OCI-LY3 (cell line): ENCODE measurements around the gene FOSL2.

Experiments
- EZH2phosphoT487 ChIP-seq: fragments of 200-600 bp; shearing (Covaris generic); IDR thresholded peaks from 2 replicates; pipeline ENCODE4 v1.6.1; 2018; ENCODE audit warnings: antibody characterized with exemption, mixed run types, low read depth
- TF ChIP-seq, protein P1 (sequence below): fragments of 200-600, 300-600 bp; sonication (generic); IDR thresholded peaks from 2 replicates; pipeline ENCODE4 v1.5.1; 2014; ENCODE audit warnings: antibody characterized with exemption, low read length, low read depth

DNA sequence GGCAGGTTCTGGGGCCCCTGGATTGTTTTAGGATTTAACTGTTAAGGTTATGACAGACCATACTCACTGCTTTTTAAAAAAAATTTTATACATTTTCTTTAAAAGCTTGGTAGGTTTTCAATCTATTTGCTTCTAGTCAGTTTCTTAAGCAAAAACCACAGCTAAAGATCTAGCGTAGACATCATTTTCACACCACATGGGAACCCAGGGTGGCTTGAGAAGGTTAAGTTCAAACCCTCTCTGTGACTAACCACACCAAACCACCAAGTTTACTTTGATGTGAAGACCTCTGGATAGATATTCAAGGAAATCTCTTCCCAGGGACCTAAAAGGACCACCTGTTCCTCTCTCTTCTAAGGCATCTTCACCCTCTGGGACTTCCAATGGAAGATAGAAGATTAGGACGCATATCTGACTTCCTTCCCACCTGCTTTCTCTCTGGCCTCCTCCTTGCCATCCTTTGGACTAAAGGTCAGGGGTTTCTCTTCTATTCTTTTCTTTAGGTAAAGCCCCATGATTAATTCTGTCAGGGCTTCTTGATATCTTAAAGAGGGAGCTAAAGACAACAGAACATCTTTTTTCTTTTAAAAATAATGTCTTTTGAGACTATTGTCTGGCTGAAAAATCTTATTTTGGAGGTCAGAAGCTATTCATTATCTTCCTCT, 32.3 kb downstream of the FOSL2 start:
- TF ChIP-seq, protein P1, sequence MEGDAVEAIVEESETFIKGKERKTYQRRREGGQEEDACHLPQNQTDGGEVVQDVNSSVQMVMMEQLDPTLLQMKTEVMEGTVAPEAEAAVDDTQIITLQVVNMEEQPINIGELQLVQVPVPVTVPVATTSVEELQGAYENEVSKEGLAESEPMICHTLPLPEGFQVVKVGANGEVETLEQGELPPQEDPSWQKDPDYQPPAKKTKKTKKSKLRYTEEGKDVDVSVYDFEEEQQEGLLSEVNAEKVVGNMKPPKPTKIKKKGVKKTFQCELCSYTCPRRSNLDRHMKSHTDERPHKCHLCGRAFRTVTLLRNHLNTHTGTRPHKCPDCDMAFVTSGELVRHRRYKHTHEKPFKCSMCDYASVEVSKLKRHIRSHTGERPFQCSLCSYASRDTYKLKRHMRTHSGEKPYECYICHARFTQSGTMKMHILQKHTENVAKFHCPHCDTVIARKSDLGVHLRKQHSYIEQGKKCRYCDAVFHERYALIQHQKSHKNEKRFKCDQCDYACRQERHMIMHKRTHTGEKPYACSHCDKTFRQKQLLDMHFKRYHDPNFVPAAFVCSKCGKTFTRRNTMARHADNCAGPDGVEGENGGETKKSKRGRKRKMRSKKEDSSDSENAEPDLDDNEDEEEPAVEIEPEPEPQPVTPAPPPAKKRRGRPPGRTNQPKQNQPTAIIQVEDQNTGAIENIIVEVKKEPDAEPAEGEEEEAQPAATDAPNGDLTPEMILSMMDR = no peak
- TF ChIP-seq EZH2phosphoT487 = no peak
